NCI-H524 treated with DMSO at 0.1 percent for 48 hours (cell line): Measurements from ENCODE around the gene TBC1D10A.

ENCODE experiments used
- DNase-seq: peaks from one replicate; lab custom pipeline; 2025; lab: John Stamatoyannopoulos, UW

TBC1D10A gene

GRCh38 chr22:30320021-30320556 lies 6.7 kb downstream of the TBC1D10A start:
- no peak for DNase-seq

GRCh38 chr22:30318799-30319419 lies 7.8 kb downstream of the TBC1D10A start:
- DNase-seq = no peak

GRCh38 chr22:30317778-30318177 lies 9.0 kb downstream of the TBC1D10A start:
- no peak for DNase-seq

- DNase-seq = no peak
These were observed 10.7 kb downstream of the TBC1D10A start for GRCh38 chr22:30315962-30316576.

GRCh38 chr22:30314915-30315314 lies 11.8 kb downstream of the TBC1D10A start:
- no peak for DNase-seq

GRCh38 chr22:30313527-30314363 lies 13.0 kb downstream of the TBC1D10A start:
- DNase-seq = no peak

- DNase-seq = no peak
These were observed 14.7 kb downstream of the TBC1D10A start for GRCh38 chr22:30312053-30312452.

GRCh38 chr22:30310881-30311771 lies 15.6 kb downstream of the TBC1D10A start:
- no peak for DNase-seq

GRCh38 chr22:30309951-30310741 lies 16.6 kb downstream of the TBC1D10A start:
- DNase-seq = no peak

GRCh38 chr22:30308518-30309230 lies 18.1 kb downstream of the TBC1D10A start:
- DNase-seq = no peak

- no peak for DNase-seq
These were observed 18.6 kb downstream of the TBC1D10A start for GRCh38 chr22:30308093-30308492.

GRCh38 chr22:30307041-30307574 lies 19.6 kb downstream of the TBC1D10A start:
- no peak for DNase-seq

- DNase-seq = no peak
These were observed 20.1 kb downstream of the TBC1D10A start for GRCh38 chr22:30306627-30307011.

- no peak for DNase-seq
These were observed 20.7 kb downstream of the TBC1D10A start for GRCh38 chr22:30305906-30306626.

GRCh38 chr22:30305519-30305905 lies 21.2 kb downstream of the TBC1D10A start:
- no peak for DNase-seq

- no peak for DNase-seq
These were observed 22.1 kb downstream of the TBC1D10A start for GRCh38 chr22:30304495-30305244.

GRCh38 chr22:30302810-30303138 lies 24.0 kb downstream of the TBC1D10A start:
- DNase-seq = no peak

GRCh38 chr22:30301995-30302809 lies 24.5 kb downstream of the TBC1D10A start:
- DNase-seq = no peak
